Measurements from ENCODE around the gene FSTL3. TPM values are rescaled to one million over a fixed set of nuclear protein-coding genes. Genes with fewer than 3 reads are reported as not detected.

The FSTL3 gene
- total and polyA plus RNA-seq, 2 of the 13 experiments (the other 11 are each of a cell fraction or from before 2014, with no cell fraction given), result 13.5 to 15.6 TPM

DNA sequence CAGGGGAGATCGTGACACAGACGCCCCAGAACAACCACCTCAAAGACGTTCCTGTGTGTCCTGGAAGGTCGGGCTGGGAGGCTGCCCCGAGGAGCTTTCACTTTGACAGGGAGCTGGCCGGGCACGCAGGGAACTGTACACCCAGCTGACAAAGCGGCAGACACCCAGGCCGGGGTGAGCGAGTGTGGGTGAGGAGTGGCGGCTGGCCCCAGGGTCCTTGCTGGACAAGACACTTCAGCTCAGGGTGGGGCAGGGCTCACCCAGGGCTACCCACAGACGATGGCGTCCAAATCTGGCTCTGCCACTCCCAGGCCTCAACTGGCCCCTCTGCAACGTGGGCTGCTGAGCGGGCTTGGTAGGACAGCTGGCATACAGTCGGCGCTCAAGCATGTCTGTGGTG lies 34.5 kb upstream of the FSTL3 start:
- no peak overlapping the region for H3K9ac ChIP-seq (ENCODE audit: insufficient read depth, low read depth, low read length)
- TF ChIP-seq, protein P1, sequence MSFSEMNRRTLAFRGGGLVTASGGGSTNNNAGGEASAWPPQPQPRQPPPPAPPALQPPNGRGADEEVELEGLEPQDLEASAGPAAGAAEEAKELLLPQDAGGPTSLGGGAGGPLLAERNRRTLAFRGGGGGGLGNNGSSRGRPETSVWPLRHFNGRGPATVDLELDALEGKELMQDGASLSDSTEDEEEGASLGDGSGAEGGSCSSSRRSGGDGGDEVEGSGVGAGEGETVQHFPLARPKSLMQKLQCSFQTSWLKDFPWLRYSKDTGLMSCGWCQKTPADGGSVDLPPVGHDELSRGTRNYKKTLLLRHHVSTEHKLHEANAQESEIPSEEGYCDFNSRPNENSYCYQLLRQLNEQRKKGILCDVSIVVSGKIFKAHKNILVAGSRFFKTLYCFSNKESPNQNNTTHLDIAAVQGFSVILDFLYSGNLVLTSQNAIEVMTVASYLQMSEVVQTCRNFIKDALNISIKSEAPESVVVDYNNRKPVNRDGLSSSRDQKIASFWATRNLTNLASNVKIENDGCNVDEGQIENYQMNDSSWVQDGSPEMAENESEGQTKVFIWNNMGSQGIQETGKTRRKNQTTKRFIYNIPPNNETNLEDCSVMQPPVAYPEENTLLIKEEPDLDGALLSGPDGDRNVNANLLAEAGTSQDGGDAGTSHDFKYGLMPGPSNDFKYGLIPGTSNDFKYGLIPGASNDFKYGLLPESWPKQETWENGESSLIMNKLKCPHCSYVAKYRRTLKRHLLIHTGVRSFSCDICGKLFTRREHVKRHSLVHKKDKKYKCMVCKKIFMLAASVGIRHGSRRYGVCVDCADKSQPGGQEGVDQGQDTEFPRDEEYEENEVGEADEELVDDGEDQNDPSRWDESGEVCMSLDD (CRISPR knock-in tag; IDR thresholded peaks at IDR 0.05; ENCODE audit: borderline replicate concordance), result no peak
- no peak for TF ChIP-seq ZNF383 (CRISPR knock-in tag; IDR thresholded peaks at IDR 0.05; ENCODE audit: borderline replicate concordance)
- TF ChIP-seq, protein P2, sequence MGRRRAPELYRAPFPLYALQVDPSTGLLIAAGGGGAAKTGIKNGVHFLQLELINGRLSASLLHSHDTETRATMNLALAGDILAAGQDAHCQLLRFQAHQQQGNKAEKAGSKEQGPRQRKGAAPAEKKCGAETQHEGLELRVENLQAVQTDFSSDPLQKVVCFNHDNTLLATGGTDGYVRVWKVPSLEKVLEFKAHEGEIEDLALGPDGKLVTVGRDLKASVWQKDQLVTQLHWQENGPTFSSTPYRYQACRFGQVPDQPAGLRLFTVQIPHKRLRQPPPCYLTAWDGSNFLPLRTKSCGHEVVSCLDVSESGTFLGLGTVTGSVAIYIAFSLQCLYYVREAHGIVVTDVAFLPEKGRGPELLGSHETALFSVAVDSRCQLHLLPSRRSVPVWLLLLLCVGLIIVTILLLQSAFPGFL (CRISPR knock-in tag; IDR thresholded peaks at IDR 0.05), result no peak
- no peak for TF ChIP-seq THAP11 (CRISPR knock-in tag; IDR thresholded peaks at IDR 0.05)
- TF ChIP-seq PLRG1 (conservative IDR thresholded peaks at IDR 0.05), result no peak
- TF ChIP-seq, protein P3, sequence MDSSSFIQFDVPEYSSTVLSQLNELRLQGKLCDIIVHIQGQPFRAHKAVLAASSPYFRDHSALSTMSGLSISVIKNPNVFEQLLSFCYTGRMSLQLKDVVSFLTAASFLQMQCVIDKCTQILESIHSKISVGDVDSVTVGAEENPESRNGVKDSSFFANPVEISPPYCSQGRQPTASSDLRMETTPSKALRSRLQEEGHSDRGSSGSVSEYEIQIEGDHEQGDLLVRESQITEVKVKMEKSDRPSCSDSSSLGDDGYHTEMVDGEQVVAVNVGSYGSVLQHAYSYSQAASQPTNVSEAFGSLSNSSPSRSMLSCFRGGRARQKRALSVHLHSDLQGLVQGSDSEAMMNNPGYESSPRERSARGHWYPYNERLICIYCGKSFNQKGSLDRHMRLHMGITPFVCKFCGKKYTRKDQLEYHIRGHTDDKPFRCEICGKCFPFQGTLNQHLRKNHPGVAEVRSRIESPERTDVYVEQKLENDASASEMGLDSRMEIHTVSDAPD (CRISPR knock-in tag; IDR thresholded peaks at IDR 0.05), result no peak
- no peak for TF ChIP-seq ZNF75D (CRISPR knock-in tag; IDR thresholded peaks at IDR 0.05; ENCODE audit: borderline replicate concordance)
- TF ChIP-seq ZBTB42 (CRISPR knock-in tag; IDR thresholded peaks at IDR 0.05), result no peak
- TF ChIP-seq, protein P4, sequence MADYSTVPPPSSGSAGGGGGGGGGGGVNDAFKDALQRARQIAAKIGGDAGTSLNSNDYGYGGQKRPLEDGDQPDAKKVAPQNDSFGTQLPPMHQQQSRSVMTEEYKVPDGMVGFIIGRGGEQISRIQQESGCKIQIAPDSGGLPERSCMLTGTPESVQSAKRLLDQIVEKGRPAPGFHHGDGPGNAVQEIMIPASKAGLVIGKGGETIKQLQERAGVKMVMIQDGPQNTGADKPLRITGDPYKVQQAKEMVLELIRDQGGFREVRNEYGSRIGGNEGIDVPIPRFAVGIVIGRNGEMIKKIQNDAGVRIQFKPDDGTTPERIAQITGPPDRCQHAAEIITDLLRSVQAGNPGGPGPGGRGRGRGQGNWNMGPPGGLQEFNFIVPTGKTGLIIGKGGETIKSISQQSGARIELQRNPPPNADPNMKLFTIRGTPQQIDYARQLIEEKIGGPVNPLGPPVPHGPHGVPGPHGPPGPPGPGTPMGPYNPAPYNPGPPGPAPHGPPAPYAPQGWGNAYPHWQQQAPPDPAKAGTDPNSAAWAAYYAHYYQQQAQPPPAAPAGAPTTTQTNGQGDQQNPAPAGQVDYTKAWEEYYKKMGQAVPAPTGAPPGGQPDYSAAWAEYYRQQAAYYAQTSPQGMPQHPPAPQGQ (CRISPR knock-in tag; IDR thresholded peaks at IDR 0.05; ENCODE audit: borderline replicate concordance), result no peak
- TF ChIP-seq ZNF460 (CRISPR knock-in tag; IDR thresholded peaks at IDR 0.05; ENCODE audit: borderline replicate concordance), result no peak
- ATAC-seq (no peak), DNase-seq (ENCODE audit: low spot score) (no peak), FAIRE-seq (no peak)
- H3K36me3 ChIP-seq (replicated peaks in 1 of 2; ENCODE audit: control insufficient read depth in 1 of 2, insufficient read depth in 2 of 2, low read length in 2 of 2), result peaks cover 0 to 5% of the 10 kb centered on the region in 2 experiments; a peak in 2 of 5 replicates
- no peaks in the 10 kb centered on the region for H3K27me3 ChIP-seq (ENCODE audit: control insufficient read depth in 1 of 2, insufficient read depth in 2 of 2, low read length in 2 of 2)
- in situ Hi-C loops (cut with HindIII; ENCODE audit: extremely low pct_ligation_motif_present, low pct_unique_long_range_greater_than_20kb), result no loop called here
- 0 out of 2 replicates have a peak, but pooled peaks cover 7% of the 10 kb centered on the region for H3K4me1 ChIP-seq (ENCODE audit: insufficient read depth, low read length)
- no peak overlapping the region for H3K27ac ChIP-seq (ENCODE audit: extremely low read length, insufficient read depth, low read length)
- 87% methylated on average over 10 of the region's 17 CpGs for WGBS (ENCODE audit: low lambda C conversion rate)
- intact Hi-C loops (cut with micrococcal nuclease; ENCODE audit: unreplicated experiment), result no loop called here
- H2AFZ ChIP-seq (ENCODE audit: low read length), result no peak overlapping the region
- no peak overlapping the region for H3K4me2 ChIP-seq (ENCODE audit: low read depth, low read length)
- no peak overlapping the region for H3K4me3 ChIP-seq (replicated peaks in 1 of 3; ENCODE audit: insufficient read depth in 1 of 3, low read depth in 2 of 3, low read length in 3 of 3)
- no peaks in the 10 kb centered on the region for H4K20me1 ChIP-seq (ENCODE audit: insufficient read depth, low read length)
- H3K9me3 ChIP-seq (ENCODE audit: low read length), result no peaks in the 10 kb centered on the region
- no TSS peak for BruUV-seq (replicated peaks)
- ChIA-PET POLR2A (interaction anchor here (1.3 kb wide), 1 partner anchor 19 kb away, joined by 3 read pairs; no protein-coding TSS in a partner anchor), CTCF (ENCODE audit: low intra/inter-chr PET ratio, low total read pairs) (no interaction called here)
- H3K79me2 ChIP-seq (ENCODE audit: insufficient read depth, low read length), result no peaks in the 10 kb centered on the region

All from HepG2 (cell line).